ENCODE results near the gene ZYG11A. TPM values are rescaled to one million over a fixed set of nuclear protein-coding genes. Genes with fewer than 3 reads are reported as not detected.

ZYG11A gene
- total and polyA plus RNA-seq, 2 of the 13 experiments (the other 11 are each of a cell fraction or from before 2014, with no cell fraction given), result not detected

- TF ChIP-seq, protein P1, sequence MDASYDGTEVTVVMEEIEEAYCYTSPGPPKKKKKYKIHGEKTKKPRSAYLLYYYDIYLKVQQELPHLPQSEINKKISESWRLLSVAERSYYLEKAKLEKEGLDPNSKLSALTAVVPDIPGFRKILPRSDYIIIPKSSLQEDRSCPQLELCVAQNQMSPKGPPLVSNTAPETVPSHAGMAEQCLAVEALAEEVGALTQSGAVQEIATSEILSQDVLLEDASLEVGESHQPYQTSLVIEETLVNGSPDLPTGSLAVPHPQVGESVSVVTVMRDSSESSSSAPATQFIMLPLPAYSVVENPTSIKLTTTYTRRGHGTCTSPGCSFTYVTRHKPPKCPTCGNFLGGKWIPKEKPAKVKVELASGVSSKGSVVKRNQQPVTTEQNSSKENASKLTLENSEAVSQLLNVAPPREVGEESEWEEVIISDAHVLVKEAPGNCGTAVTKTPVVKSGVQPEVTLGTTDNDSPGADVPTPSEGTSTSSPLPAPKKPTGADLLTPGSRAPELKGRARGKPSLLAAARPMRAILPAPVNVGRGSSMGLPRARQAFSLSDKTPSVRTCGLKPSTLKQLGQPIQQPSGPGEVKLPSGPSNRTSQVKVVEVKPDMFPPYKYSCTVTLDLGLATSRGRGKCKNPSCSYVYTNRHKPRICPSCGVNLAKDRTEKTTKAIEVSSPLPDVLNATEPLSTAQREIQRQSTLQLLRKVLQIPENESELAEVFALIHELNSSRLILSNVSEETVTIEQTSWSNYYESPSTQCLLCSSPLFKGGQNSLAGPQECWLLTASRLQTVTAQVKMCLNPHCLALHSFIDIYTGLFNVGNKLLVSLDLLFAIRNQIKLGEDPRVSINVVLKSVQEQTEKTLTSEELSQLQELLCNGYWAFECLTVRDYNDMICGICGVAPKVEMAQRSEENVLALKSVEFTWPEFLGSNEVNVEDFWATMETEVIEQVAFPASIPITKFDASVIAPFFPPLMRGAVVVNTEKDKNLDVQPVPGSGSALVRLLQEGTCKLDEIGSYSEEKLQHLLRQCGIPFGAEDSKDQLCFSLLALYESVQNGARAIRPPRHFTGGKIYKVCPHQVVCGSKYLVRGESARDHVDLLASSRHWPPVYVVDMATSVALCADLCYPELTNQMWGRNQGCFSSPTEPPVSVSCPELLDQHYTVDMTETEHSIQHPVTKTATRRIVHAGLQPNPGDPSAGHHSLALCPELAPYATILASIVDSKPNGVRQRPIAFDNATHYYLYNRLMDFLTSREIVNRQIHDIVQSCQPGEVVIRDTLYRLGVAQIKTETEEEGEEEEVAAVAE (CRISPR knock-in tag; IDR thresholded peaks at IDR 0.05; ENCODE audit: borderline replicate concordance), result no peak
- TF ChIP-seq ZNF3 (CRISPR knock-in tag; IDR thresholded peaks at IDR 0.05), result no peak
- TF ChIP-seq ISX (CRISPR knock-in tag; conservative IDR thresholded peaks at IDR 0.05), result no peak
- TF ChIP-seq, protein P2, sequence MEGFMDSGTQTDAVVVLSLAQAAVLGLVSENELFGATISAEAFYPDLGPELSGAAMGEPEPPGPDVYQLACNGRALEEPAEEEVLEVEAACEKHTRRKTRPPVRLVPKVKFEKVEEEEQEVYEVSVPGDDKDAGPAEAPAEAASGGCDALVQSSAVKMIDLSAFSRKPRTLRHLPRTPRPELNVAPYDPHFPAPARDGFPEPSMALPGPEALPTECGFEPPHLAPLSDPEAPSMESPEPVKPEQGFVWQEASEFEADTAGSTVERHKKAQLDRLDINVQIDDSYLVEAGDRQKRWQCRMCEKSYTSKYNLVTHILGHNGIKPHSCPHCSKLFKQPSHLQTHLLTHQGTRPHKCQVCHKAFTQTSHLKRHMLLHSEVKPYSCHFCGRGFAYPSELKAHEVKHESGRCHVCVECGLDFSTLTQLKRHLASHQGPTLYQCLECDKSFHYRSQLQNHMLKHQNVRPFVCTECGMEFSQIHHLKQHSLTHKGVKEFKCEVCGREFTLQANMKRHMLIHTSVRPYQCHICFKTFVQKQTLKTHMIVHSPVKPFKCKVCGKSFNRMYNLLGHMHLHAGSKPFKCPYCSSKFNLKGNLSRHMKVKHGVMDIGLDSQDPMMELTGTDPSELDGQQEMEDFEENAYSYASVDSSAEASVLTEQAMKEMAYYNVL (CRISPR knock-in tag; IDR thresholded peaks at IDR 0.05; ENCODE audit: borderline replicate concordance), result no peak
- peak; percentile 61 for TF ChIP-seq ZNF18 (CRISPR knock-in tag; IDR thresholded peaks at IDR 0.05; ENCODE audit: insufficient replicate concordance)
- TF ChIP-seq TERF1 (CRISPR knock-in tag; IDR thresholded peaks at IDR 0.05), result no peak
- peak; percentile 84 for TF ChIP-seq HNF4A (CRISPR knock-in tag; IDR thresholded peaks at IDR 0.05)
- TF ChIP-seq NPAS2 (CRISPR knock-in tag; IDR thresholded peaks at IDR 0.05; ENCODE audit: borderline replicate concordance), result no peak
- no peak for TF ChIP-seq HNRNPLL (IDR thresholded peaks at IDR 0.05; ENCODE audit: low read depth, low read length, poor library complexity, severe bottlenecking)
- TF ChIP-seq, protein P3, sequence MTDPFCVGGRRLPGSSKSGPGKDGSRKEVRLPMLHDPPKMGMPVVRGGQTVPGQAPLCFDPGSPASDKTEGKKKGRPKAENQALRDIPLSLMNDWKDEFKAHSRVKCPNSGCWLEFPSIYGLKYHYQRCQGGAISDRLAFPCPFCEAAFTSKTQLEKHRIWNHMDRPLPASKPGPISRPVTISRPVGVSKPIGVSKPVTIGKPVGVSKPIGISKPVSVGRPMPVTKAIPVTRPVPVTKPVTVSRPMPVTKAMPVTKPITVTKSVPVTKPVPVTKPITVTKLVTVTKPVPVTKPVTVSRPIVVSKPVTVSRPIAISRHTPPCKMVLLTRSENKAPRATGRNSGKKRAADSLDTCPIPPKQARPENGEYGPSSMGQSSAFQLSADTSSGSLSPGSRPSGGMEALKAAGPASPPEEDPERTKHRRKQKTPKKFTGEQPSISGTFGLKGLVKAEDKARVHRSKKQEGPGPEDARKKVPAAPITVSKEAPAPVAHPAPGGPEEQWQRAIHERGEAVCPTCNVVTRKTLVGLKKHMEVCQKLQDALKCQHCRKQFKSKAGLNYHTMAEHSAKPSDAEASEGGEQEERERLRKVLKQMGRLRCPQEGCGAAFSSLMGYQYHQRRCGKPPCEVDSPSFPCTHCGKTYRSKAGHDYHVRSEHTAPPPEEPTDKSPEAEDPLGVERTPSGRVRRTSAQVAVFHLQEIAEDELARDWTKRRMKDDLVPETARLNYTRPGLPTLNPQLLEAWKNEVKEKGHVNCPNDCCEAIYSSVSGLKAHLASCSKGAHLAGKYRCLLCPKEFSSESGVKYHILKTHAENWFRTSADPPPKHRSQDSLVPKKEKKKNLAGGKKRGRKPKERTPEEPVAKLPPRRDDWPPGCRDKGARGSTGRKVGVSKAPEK (CRISPR knock-in tag; IDR thresholded peaks at IDR 0.05; ENCODE audit: borderline replicate concordance), result no peak
- TF ChIP-seq U2AF2 (IDR thresholded peaks at IDR 0.05; ENCODE audit: low read depth, low read length), result no peak
- 0 out of 2 replicates have a peak, but pooled peaks have one; percentile 38 for TF ChIP-seq YEATS4 (CRISPR knock-in tag; IDR thresholded peaks at IDR 0.05; ENCODE audit: borderline replicate concordance)
- no peak for TF ChIP-seq THYN1 (CRISPR knock-in tag; IDR thresholded peaks at IDR 0.05; ENCODE audit: borderline replicate concordance, low read depth)
Measured at GRCh38 chr1:52925571-52926005, 83.0 kb downstream of the ZYG11A start (continued).

Measured in HepG2 (cell line).